CD4-positive, alpha-beta T cell treated with Interleukin-4 for 1 hour (primary cell): ENCODE measurements around the gene SUMF1.
"Not testable (repeated sequence)": the region's sequence is repeated elsewhere in the genome, so short reads cannot be mapped to it uniquely, and the experiment has no call there.

ENCODE experiments used
- DNase-seq, 2 donors: peaks; one replicate each; pipeline ENCODE4 v3.0.0-alpha.2; 2020 to 2022

Gene SUMF1

GRCh38 chr3:4332574-4332973, 134.5 kb downstream of the SUMF1 start:
- DNase-seq: no peak

- no peak for DNase-seq
These were observed 135.0 kb downstream of the SUMF1 start for GRCh38 chr3:4332111-4332510.

- DNase-seq: not testable (repeated sequence)
These were observed 137.3 kb downstream of the SUMF1 start for GRCh38 chr3:4329806-4330205.

GRCh38 chr3:4326868-4327267, 140.2 kb downstream of the SUMF1 start:
- no peak for DNase-seq

DNA sequence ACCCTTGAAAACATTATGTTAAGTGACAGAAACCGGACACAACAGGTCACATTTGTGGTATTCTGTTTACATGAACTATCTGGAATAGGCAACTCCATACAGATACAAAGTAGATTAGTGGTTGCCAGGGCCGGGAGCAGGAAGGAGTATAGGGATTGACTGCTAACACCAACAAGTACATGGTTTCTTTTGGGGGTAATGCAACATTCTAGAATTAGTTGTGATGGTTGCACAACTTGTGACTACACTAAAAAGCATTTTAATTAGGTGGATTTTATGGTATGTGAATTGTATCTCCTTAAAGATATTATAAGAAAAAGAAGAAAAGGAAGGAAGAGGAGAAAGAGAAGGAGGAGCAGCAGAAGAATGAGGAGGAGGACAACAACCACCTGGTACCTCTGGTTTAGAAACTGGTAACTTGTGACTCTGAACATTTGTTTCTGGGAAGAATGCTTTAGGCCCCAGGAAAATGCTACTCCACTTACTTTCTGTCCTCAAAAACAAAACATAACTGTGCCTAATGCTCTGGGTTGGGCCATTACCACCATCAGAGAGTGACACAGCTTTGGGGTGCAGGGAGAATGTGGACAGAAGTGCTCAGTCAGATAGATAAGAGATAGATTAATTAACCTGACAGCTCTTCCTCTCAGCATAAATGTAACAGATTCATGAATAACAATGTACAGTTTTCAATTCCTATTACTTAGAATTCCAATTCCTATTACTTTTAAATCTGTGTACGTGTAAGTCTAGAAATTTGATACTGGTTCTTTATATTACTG, 143.6 kb downstream of the SUMF1 start:
- no peak for DNase-seq

DNA sequence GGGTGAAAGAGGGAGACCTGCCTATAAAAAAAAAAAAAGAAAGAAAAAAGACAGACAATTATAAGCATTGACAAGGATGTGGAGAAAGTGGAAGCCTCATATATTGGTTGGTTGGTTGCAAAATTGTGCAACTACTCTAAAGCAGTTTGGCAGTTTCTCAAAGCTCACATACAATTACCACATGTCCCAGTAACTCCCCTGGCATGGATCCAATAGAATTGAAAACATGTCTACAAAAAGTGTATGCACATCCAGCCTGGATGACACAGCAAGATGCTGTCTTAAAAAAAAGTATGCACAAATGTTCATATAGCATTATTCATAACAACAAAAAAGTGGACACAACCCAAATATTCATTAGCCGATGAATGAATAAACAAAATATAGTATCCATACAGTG, 144.4 kb downstream of the SUMF1 start:
- no peak for DNase-seq

GRCh38 chr3:4321732-4322131, 145.3 kb downstream of the SUMF1 start:
- no peak for DNase-seq

GRCh38 chr3:4320096-4320911, 146.8 kb downstream of the SUMF1 start:
- DNase-seq: no peak

DNA sequence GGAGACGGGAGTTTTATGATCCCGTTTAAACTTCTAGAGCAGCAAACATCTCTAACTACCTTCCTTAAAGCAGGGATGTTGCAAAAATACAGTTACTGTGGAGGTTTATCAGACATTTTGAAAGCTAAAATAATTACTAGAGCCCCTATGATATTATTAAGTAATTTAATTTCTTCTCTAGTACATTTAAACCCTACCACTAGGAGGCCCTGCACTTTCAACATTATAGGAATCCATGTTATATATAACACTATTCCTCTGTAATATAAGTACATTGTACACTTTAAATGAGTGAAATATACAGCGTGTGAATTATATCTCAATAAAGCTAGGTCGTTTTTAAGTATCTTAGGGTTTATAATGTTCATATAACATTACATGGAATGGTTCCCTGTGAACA, 152.4 kb downstream of the SUMF1 start:
- DNase-seq: no peak

GRCh38 chr3:4313606-4314293, 153.3 kb downstream of the SUMF1 start:
- DNase-seq: no peak

DNA sequence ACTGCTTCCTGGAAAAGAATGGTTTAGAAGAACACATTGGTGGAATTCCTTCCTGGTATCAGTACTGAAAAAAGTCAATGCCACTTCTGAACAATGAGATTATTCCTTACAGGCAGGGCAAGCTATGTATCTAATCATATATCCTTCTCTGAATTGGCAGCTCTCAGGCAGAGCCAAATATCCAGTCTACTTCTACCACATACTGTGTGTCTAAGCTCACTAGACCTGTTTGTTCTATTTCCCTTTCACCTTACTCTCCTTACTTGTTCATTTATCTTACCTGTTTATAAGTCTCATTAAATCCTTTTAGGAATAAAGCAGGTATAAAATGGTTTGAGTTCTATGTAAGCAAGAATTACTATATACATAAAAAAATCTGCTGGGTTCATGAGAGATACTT, 155.6 kb downstream of the SUMF1 start:
- no peak for DNase-seq
